ENCODE data around the gene THOC3.
A peak's percentile ranks its signal among the peaks of the same experiment; 100 is the strongest.
"Not testable (repeated sequence)": the region's sequence is repeated elsewhere in the genome, so short reads cannot be mapped to it uniquely, and the experiment has no call there.

THOC3 gene

GRCh38 chr5:175967471-175968372, at the start of gene THOC3:
Gene THOC3 (minus strand): TSS chr5:175968315. CDS start chr5:175968208, 107 bp downstream.
- DNase-seq (ENCODE audit: extremely low read depth, low read depth), result peak; percentile 41

GRCh38 chr5:176017324-176017723, 49.2 kb upstream of the THOC3 start:
- DNase-seq (ENCODE audit: extremely low read depth, low read depth), result not testable (repeated sequence)

GRCh38 chr5:176014360-176014759, 46.2 kb upstream of the THOC3 start:
- not testable (repeated sequence) for DNase-seq (ENCODE audit: extremely low read depth, low read depth)

- DNase-seq (ENCODE audit: extremely low read depth, low read depth), result not testable (repeated sequence)
Observed at GRCh38 chr5:176011088-176011487, 43.0 kb upstream of the THOC3 start.

GRCh38 chr5:176010202-176010601, 42.1 kb upstream of the THOC3 start:
- not testable (repeated sequence) for DNase-seq (ENCODE audit: extremely low read depth, low read depth)

- DNase-seq (ENCODE audit: extremely low read depth, low read depth), result not testable (repeated sequence)
Observed at GRCh38 chr5:176007220-176007619, 39.1 kb upstream of the THOC3 start.

- not testable (repeated sequence) for DNase-seq (ENCODE audit: extremely low read depth, low read depth)
Observed at GRCh38 chr5:176006819-176007218, 38.7 kb upstream of the THOC3 start.

GRCh38 chr5:175997979-175998378, 29.9 kb upstream of the THOC3 start:
- DNase-seq (ENCODE audit: extremely low read depth, low read depth), result not testable (repeated sequence)

GRCh38 chr5:175997495-175997894, 29.4 kb upstream of the THOC3 start:
- not testable (repeated sequence) for DNase-seq (ENCODE audit: extremely low read depth, low read depth)

- not testable (repeated sequence) for DNase-seq (ENCODE audit: extremely low read depth, low read depth)
Observed at GRCh38 chr5:175996791-175997190, 28.7 kb upstream of the THOC3 start.

- not testable (repeated sequence) for DNase-seq (ENCODE audit: extremely low read depth, low read depth)
Observed at GRCh38 chr5:175995506-175995905, 27.4 kb upstream of the THOC3 start.

- DNase-seq (ENCODE audit: extremely low read depth, low read depth), result not testable (repeated sequence)
Observed at GRCh38 chr5:175979371-175979995, 11.4 kb upstream of the THOC3 start.

GRCh38 chr5:175968381-175968780, 266 bp upstream of the THOC3 start:
- DNase-seq (ENCODE audit: extremely low read depth, low read depth), result not testable (repeated sequence)

- DNase-seq (ENCODE audit: extremely low read depth, low read depth), result not testable (repeated sequence)
Observed at GRCh38 chr5:175962329-175962728, 5.8 kb downstream of the THOC3 start.

- not testable (repeated sequence) for DNase-seq (ENCODE audit: extremely low read depth, low read depth)
Observed at GRCh38 chr5:175960228-175960627, 7.9 kb downstream of the THOC3 start.

- not testable (repeated sequence) for DNase-seq (ENCODE audit: extremely low read depth, low read depth)
Observed at GRCh38 chr5:175958515-175958914, 9.6 kb downstream of the THOC3 start.

GRCh38 chr5:175954107-175954506, 14.0 kb downstream of the THOC3 start:
- DNase-seq (ENCODE audit: extremely low read depth, low read depth), result not testable (repeated sequence)

GRCh38 chr5:175952810-175953209, 15.3 kb downstream of the THOC3 start:
- DNase-seq (ENCODE audit: extremely low read depth, low read depth), result not testable (repeated sequence)

GRCh38 chr5:175951339-175951969, 16.7 kb downstream of the THOC3 start:
- DNase-seq (ENCODE audit: extremely low read depth, low read depth), result not testable (repeated sequence)

- not testable (repeated sequence) for DNase-seq (ENCODE audit: extremely low read depth, low read depth)
Observed at GRCh38 chr5:175948329-175949108, 19.6 kb downstream of the THOC3 start.

- DNase-seq (ENCODE audit: extremely low read depth, low read depth), result not testable (repeated sequence)
Observed at GRCh38 chr5:175943253-175943652, 24.9 kb downstream of the THOC3 start.
